Left hindlimb (tissue), 1 donor: ENCODE results near the gene MCEE.

Experiments used
- DNase-seq: peaks from one replicate; pipeline ENCODE4 v3.0.0-alpha.2; 2018

The MCEE gene

DNA sequence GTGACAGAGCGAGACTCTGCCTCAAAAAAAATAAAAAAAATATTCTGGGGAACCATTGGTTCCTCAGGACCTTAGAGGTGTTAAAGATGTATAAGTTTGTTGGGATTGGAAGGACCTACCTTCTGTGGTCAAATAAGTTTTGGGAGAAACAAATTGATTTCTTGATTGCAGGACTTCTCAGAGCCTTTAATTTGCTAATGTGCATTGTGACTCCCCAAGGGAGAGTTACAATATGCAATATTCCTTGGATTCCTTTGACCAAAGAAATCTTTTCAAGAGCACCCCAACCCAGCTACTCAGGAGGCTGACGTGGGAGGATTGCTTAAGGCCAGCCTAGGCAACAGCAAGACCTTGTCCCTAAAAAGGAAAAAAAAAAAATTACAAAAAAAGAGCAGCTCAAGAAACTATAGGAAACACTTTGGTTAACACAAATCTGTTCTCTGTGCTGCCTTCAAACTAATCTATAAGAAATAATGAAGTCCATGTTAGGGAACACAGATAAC lies 55.1 kb downstream of the MCEE start:
- no peak for DNase-seq

DNA sequence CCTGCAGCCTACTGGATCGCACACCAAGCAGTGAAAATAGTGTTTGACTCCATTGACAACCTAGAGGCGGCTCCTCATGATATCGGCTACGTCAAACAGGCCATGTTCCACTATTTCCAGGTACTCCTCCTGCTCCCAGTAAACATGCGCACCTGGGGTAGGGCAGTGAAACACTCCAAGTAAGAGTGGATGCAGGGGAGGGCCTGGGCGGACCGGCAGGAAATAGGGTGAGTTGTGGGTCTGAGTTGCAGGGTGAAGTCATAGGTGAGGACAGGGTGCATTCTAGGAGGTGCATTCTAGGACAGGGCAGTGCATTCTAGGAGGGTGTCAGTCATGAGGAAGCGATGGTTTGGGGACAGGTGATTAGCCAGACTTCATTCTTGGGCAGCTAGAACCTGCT lies 56.6 kb downstream of the MCEE start:
- no peak for DNase-seq

DNA sequence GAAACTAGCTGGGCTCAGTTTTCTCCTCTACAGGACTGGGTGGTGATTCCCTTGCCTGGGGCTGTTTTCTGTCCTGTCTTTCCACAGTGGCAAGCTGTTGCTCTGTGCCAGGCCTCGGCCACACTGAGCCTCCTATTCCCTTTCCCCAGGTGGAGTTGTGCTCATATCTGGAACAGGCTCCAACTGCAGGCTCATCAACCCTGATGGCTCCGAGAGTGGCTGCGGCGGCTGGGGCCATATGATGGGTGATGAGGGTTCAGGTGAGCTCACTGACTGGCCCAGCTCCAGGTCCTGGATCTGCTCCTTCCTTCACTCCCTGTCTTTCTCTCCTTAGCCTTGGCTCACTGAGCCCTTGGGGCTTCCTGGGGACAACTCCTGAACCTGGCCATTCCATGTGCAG lies 57.5 kb downstream of the MCEE start:
- no peak for DNase-seq

DNA sequence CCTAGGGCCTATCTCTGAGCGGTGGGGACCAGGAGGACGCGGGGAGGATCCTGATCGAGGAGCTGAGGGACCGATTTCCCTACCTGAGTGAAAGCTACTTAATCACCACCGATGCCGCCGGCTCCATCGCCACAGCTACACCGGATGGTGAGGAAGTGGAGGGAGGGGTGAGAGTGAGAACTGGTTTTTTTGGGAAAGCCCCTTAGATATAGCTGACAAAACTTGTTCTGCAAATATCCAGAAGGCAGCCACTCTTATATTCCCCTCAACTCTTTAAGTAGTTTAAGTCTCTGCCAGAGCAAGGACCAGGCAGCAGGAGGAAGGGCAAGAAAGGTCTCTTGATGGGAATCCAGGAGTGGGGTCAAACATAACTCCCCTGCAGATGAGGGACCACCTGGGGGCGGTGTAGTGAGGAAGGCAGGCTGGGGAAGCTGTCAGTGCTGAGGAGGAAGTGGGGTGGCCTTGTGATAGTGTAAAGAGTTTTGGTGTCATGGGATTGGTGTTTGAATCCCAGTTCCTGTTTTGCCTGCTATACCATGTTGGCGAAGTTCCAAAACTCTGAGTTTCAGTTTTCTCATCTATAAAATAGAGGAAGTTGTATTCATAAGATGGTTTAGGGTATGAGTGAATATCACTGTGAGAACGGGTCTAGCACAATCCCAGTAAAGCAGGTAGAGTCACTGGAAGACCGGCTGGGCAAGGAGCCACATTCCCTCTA lies 58.2 kb downstream of the MCEE start:
- DNase-seq = no peak

DNA sequence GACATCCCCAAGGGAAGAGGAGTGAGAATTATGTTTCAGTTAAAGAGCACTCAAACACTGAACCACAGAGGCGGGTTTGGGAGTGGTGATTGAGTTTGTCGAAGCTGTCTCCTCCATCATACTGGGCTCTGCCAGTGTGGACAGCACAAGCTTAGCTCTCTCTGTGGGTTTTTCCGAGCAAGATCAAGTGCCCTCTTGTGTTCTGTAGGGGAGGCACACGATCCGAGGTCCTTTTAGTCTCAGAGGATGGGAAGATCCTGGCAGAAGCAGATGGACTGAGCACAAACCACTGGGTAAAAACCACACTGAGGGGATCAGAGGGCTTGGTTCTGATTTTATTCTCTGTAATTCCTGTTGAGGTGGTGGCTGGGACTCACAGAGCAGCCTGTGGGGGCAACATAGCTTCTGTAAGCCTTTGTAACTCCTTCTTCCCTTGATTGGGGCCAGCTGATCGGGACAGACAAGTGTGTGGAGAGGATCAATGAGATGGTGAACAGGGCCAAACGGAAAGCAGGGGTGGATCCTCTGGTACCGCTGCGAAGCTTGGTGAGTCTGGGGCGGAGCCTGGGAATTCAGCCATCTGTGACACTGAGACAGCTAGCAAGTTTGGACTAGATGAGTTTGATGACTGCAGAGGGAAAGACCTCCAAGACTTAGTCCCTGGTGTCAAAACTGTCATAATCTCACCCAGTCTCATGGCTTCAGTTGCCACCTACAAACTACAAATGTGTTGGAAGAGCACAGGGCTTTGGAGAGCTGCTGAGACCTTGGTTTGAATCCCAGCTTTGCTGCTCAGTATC lies 59.5 kb downstream of the MCEE start:
- no peak for DNase-seq

DNA sequence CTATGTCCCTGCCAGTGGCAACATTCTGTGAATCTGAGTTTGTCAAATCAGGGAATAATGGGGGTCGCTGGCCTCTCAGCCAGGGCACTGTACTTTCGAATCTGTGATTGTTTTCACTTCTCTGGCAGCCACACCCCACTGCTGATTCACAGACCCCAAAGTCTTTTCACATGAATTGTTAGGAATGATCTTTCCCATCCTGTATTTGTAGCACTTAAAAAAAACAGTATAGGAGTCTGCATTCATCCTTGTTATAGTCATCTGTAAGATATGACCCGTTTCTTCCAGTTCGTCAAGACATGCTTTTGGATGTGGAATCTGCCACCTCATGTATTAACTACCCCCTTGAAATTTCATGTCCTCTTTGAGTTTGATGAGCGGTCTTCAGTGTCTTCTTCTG lies 60.7 kb downstream of the MCEE start:
- no peak for DNase-seq

DNA sequence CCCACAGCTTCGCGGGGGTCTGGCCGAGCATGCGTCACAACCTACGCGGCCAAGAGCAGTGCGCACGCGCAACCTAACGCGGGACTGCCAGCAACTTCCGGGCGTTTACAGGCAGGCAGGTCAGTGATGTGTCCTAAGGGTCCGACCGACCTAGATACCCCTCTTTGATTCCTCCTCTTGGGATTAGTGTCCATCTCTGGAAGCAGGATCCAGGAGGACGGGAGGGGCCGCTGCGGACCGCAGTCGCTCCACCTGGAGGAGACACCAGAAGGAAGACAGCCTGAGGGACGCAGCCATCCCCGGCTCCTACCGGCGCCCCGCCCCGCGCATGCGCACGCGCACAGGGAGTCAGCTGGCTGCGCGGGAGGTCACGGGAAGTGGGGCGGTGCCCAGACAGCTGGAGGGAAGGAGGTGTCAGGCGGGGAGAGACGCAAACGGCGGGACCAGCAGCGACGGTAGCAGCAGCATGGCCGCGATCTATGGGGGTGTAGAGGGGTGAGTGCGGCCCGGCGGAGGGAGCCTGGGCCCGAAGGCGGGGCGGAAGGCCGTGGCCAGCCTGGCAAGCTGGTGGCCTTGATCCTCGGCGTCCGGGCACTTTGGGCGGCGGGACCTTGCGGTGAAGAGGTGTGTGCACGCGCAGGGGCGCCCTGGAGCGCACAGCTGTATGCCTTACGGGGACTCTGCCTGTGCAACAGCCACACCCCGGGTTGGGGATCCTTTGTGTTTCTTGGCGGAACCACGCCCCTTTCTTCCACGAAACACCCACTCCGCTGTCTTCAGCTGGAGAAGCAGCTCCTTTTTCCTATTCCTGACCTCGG lies 61.6 kb downstream of the MCEE start, which contains the start of gene NAGK:
Gene NAGK (plus strand): TSS at position 431 of the 818 bp plus-strand sequence. CDS start 36 bp downstream, at position 467.
- peak; percentile 97 for DNase-seq

DNA sequence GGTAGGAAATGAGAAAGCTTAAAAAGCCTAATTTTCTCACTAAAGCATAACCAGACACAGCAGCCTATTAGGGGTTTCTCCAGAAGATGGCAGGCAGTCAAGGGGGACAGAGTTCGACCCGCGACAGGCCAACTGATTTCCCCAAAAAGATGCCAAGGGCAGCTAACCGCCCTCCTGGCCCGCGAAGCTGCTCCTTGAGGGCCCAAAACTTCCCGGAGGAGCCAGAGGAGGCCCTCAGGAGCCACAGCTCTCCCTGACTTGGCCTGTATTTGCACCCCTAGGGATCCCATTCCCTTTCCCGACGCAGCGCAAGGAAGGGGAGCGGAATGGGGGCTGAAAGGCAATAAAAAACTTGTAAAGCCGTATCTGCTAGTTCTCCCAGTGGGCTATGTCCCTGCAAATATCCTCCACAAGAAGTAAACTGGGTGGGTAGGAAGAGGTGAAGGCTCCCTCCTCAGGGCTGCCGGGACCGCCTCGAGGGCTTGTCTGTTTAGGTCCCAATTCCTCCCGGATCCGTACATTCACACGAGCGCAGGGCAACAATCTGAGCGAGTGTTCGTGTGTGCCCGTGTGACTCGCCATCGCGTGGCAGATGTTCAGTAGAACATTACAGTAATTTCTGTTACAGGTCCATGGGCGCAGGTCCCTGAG lies 62.3 kb downstream of the MCEE start:
- DNase-seq = no peak

DNA sequence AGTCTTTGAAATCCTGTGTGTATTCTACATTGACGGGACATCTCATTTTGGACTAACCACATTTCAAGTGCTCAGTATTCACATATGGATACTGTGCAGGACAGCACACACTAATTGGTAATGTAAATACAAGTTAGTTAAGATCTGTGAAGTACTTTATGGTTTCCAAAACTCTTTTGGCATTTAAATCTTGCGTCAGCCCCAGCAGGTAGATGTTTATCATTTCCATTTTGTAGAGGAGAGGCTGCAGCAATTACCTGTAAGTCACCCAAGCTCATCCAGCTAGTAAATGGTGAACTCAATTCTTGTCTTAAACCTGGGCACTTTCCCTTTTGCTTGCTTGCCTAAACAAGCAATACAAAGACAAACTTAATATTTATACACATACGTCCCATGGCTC lies 63.2 kb downstream of the MCEE start:
- DNase-seq = no peak

DNA sequence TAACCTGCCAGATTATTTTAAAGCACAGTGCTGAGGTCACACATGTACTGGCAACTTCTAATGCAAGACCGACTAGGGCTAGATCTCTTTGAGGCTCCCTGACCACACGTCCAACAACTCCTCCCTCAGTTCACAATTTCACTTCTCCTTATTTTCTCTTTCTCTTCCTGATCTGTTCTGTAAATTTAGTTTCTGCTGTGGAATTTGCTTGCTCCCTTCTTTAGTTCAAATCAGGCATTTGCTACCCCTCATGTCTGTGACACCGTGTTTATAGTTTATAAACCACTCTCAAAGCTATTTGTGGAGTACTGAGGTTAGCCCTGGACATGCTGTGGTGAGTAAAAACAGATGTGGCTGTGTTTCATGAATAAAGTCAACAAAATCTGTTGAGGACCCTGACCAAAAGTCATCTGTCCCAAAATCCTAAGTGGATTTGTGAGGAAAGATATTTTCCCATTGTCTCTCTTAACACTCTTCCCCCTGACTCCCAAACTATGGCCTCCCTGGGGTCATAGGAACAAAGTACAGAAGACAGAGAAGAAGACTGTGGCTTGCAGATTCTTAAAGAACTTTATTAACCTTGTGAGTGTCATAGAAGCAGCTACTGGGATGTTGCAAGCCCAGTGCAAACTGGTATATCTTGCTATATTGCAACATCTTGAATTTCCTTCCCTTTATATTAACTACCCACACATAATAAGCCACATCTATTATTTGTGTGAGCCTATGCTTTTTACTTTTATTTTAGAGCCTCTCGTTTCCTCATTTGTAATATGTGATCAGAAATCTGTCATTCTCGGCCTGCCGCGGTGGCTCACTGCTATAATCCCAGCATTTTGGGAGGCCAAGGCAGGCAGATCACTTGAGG lies 65.0 kb downstream of the MCEE start:
- no peak for DNase-seq

DNA sequence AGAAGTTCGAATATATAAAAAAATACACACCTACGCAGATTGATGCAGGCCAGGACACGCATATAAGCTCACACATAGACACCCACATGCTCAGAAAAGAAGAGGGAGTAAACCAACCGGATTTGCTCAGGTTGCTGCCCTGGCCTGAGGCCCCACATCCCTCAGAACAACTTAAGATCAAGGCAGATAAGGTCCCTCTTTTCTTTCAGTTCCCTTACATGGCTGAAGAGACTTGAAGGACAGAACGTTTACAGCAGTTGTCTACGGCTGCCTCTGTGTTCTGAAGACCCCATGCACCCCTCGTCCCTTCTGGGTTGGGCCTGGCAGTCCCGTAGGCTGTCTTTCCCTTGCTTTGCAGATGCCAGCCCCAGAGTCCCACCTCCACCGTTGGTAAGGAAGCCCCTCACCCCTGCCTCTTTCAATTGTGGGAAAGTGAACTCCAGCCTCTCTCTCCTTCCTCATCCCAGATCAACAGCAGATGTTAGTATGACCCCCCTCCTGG lies 65.9 kb downstream of the MCEE start:
- no peak for DNase-seq

DNA sequence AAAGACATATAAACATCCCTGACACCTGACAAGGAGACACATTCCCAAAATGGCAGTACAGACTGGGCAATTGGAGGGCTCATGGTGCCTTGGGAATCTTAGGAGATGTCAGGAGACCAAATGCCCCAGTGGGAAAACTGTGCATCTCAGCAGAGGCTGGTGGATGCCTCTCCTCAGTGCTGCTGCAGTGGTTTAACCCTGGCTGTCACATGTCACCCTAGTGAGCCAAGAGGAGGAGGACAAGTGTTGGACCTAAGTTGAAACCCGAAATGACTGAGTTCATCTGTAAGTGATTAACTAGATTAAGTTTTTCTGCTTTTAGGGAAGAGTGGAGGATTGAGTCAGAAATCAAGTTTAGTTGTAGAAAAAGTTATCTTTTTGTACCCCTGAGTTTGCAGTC lies 66.8 kb downstream of the MCEE start:
- no peak for DNase-seq

DNA sequence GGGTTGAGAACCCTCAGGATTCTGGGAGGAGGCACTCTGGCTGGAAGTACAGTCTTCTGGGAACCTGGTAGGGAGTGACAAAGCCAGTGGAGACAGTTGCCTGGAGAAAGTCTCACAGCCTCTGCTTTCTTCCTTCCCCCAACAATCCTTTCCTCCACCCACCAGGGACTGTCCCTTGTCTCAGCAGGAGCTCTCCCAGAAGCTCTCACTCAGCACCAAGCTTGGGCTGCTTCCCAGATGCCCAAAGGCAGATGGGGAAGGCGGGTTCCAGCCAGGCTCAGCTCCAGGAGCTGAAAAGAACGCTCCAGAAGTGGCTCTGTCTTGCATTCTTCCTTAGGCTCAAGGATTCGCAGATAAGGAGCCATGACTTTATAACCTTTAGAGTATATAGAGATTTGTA lies 69.2 kb downstream of the MCEE start:
- DNase-seq = no peak

DNA sequence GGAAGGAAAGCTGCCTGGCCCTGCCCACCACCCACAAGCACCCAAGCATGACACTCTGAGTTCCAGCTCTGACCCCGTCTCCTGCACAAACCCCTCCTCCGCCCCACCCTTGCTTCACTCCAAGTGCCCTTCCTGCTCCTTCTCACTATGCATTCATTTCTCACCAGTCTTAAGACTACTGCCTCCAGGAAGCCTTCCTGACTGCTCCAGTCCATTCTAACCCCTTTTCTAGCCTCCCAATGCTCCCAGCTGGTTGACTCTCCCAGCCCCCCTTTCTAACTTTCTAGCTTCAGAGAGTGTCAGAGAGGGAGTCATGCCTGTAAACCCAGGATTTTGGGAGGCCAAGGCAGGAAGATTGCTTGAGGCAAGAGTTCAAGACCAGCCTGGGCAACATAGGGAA lies 69.8 kb downstream of the MCEE start:
- DNase-seq = no peak
